ENCODE measurements around the gene TSPAN4.

The TSPAN4 gene

DNA sequence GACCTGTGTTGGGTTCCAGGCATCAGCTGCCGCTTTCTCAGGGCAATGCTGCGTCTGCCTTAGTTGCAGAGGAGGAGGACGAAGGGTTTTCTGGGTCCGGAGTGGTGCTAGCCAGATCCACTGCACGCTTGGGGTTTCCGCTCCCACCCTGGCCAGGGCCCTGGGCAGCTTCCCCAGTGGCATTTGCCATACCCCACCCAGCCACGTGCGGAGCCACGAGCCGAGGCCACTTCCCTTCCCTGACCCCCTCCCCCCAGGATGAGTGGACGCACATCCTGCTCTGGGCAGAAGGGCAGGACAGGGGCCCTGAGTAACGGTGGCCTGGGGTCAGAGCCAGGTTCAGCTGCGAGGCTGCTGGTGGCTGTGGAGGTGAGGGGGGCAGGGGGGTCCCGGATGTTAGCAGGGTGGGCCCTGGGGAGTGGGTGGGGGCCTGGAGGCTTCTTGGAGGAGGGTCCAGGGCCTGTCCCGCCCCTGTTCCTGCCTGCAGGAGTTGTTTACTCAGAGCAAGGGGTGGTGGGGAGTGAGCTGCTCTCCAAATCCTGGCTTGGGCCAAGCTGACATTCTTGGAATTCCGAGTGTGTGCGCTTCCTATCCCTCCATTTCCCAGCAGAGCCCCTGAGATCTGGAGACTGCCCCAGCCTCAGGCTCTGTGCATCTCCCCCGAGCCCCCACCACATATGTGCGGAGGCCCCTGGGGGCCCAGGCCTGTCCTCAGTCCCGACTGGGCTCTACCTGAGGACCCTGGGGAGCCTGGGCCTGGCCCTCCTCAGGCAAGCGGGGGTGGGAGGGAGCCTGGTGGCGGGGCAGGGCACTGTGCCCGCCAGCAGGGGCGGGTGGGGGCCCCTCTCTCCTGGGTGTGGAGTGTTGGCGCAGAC lies 1.4 kb downstream of the TSPAN4 start:
- H3K9me3 Mint-ChIP-seq = no peaks in the 10 kb centered on the region
- H3K4me1 Mint-ChIP-seq (ENCODE audit: low read depth) = peaks cover 21% of the 10 kb centered on the region
- peaks cover 5% of the 10 kb centered on the region for H3K27me3 Mint-ChIP-seq (ENCODE audit: low read depth)
- H3K4me3 Mint-ChIP-seq = peak overlapping the region; percentile 71
- H3K27ac Mint-ChIP-seq = no peak overlapping the region
- H3K36me3 Mint-ChIP-seq (ENCODE audit: low read depth) = peaks cover 2% of the 10 kb centered on the region

GRCh38 chr11:844693-845644 lies 2.3 kb downstream of the TSPAN4 start:
- H3K4me1 Mint-ChIP-seq (ENCODE audit: low read depth) = peaks cover 21% of the 10 kb centered on the region
- peaks cover 5% of the 10 kb centered on the region for H3K27me3 Mint-ChIP-seq (ENCODE audit: low read depth)
- H3K27ac Mint-ChIP-seq = no peak overlapping the region
- no peaks in the 10 kb centered on the region for H3K9me3 Mint-ChIP-seq
- no peak overlapping the region for H3K4me3 Mint-ChIP-seq
- H3K36me3 Mint-ChIP-seq (ENCODE audit: low read depth) = no peaks in the 10 kb centered on the region

DNA sequence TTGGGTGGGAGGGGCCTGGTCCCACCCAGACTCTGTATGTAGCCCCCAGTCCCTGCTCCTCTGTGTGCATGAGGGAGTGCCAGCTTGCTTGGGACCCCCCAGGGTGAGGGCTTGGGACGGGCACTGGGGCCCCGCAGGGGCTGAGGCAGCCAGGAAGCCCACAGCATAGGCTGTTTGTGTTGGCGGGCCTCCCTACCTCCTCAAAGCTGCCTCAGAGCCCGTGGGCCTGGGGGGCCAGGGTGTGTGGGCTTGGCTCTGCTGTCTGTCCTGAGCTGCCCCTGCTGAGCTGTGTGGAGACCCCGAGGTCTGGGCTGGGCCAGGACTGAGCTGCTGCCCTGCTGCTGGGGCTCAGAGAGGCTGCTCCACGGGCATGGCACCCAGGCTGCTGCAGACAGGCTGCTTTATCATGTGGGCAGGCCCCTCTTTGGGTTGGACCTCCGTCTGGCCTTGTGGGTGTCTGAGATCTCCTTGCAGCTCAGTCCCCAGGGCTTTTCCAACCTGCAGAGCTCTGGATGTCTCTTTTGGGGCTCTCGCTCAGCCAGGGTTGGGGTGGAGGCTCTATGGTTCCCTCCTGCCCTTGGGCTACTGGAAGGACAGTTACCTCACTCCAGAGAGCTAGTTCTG lies 3.3 kb downstream of the TSPAN4 start:
- H3K4me3 Mint-ChIP-seq = no peak overlapping the region
- peaks cover 13% of the 10 kb centered on the region for H3K4me1 Mint-ChIP-seq (ENCODE audit: low read depth)
- no peaks in the 10 kb centered on the region for H3K36me3 Mint-ChIP-seq (ENCODE audit: low read depth)
- H3K9me3 Mint-ChIP-seq = no peaks in the 10 kb centered on the region
- H3K27ac Mint-ChIP-seq = no peak overlapping the region
- peaks cover 5% of the 10 kb centered on the region for H3K27me3 Mint-ChIP-seq (ENCODE audit: low read depth)

- no peaks in the 10 kb centered on the region for H3K36me3 Mint-ChIP-seq (ENCODE audit: low read depth)
- H3K27me3 Mint-ChIP-seq (ENCODE audit: low read depth) = peaks cover 5% of the 10 kb centered on the region
- H3K4me3 Mint-ChIP-seq = no peak overlapping the region
- H3K9me3 Mint-ChIP-seq = no peaks in the 10 kb centered on the region
- peaks cover 10% of the 10 kb centered on the region for H3K4me1 Mint-ChIP-seq (ENCODE audit: low read depth)
- no peak overlapping the region for H3K27ac Mint-ChIP-seq
These were observed 3.9 kb downstream of the TSPAN4 start for GRCh38 chr11:846496-847098.

DNA sequence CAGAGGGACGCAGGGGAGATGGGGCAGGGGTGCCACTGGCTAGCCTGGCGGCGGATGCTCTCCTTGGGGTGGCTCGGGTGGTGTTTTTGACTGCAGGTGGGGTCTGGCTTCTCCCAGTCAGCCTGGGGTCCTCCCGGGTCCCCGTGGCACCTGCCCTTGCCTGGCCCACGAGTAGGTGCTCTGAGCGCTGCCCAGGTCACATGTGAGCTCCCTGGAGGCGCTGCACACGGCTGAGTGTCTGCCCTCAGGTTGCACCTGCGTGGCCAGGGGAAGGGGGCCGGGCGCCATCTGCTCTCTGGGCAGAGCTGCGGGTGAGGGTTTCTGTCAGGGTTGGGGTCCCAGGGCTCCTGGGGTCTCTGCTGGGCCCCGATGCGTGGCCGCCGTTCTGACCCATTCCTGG lies 5.2 kb downstream of the TSPAN4 start:
- Mint-ChIP-seq H3K27ac (no peak overlapping the region), H3K4me1 (ENCODE audit: low read depth) (peaks cover 10% of the 10 kb centered on the region), H3K9me3 (no peaks in the 10 kb centered on the region), H3K4me3 (no peak overlapping the region), H3K36me3 (ENCODE audit: low read depth) (no peaks in the 10 kb centered on the region), H3K27me3 (ENCODE audit: low read depth) (peaks cover 5% of the 10 kb centered on the region)

- Mint-ChIP-seq H3K36me3 (ENCODE audit: low read depth) (no peaks in the 10 kb centered on the region), H3K9me3 (no peaks in the 10 kb centered on the region), H3K4me1 (ENCODE audit: low read depth) (peaks cover 10% of the 10 kb centered on the region), H3K27ac (no peak overlapping the region), H3K27me3 (ENCODE audit: low read depth) (peaks cover 5% of the 10 kb centered on the region), H3K4me3 (peak overlapping the region; percentile 25)
These were observed 5.8 kb downstream of the TSPAN4 start for GRCh38 chr11:848380-848931.

DNA sequence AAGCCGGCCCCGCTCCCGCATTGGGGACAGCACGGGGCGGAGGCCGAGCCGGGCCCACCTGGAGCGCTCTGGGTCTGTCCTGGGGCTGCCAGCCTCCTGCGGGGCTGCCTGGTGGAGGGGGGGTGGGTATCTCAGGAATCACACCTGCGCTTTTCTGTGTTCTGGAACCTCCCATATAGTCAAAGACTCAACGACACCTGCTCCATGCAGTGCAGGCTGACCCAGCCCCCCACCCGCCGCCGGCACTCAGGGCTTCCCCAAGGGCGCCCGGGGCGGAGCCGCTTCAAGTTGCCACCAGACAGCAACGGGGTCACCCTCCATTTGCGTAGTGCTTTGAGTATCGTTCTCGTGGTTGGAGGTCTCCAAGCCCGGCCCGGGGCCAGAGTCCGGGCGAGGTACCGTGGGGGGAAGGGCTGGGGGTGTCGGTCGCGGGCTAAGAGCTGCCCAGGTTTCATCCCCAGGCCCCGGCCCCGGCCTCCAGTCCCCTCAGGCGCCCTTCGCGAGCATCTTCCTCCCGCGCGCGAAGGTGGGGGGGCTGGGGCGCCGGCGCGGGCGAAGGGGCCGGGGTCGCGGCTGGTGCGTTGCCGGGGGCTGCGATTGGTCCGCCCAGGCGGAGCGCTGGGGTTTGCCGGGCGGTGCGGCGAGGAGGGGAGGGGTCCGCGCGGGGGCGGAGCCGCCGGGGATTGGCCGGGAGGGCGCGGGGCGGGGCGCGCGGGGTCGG lies 6.6 kb downstream of the TSPAN4 start:
- peaks cover 5% of the 10 kb centered on the region for H3K27me3 Mint-ChIP-seq (ENCODE audit: low read depth)
- H3K9me3 Mint-ChIP-seq = no peaks in the 10 kb centered on the region
- no peaks in the 10 kb centered on the region for H3K36me3 Mint-ChIP-seq (ENCODE audit: low read depth)
- peak overlapping the region; percentile 69 for H3K4me3 Mint-ChIP-seq
- no peak overlapping the region for H3K27ac Mint-ChIP-seq
- H3K4me1 Mint-ChIP-seq (ENCODE audit: low read depth) = peaks cover 6% of the 10 kb centered on the region

DNA sequence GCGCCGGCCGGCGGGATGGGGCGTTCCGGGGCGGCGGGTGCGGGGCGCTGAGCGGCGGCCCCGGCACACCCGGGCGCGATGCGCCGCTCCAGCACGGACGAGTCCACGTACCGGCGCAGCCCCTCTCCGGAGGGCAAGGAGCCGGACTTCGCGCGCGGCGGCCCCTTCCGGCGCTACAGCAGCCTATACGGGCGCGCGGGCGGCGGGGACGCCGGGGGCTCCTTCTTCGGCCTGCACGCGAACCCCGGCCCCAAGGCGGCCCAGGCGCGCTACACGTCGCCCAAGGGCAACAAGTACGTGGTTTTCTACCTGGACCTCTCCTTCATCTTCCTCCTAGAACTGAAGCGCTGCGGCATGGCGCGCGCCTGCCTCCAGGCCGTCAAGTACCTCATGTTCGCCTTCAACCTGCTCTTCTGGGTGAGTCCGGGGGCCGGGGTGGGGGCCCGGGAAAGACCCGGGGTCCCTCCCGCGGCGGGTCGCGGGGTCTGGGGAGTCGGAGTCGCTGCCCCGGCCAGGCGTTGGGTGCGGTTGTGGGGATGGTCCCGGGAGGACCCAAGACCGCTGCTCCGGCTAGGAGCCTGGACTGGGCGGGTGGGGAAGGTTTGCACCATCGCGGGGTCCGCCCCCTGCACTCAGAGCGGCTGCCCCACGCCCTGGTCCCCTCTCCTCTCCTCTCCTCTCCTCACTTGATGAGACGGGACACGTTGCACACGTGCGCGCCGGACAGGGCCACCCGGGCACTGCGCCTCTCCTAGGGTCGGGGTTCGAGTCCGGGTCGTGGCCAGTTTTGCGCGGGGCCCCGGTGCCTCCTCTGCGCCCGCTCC lies 7.5 kb downstream of the TSPAN4 start:
- Mint-ChIP-seq H3K4me3 (peak overlapping the region; percentile 28), H3K27ac (no peak overlapping the region), H3K36me3 (ENCODE audit: low read depth) (no peaks in the 10 kb centered on the region), H3K27me3 (ENCODE audit: low read depth) (peaks cover 5% of the 10 kb centered on the region), H3K9me3 (no peaks in the 10 kb centered on the region), H3K4me1 (ENCODE audit: low read depth) (peaks cover 3% of the 10 kb centered on the region)

- Mint-ChIP-seq H3K27me3 (ENCODE audit: low read depth) (peaks cover 5% of the 10 kb centered on the region), H3K27ac (no peak overlapping the region), H3K4me3 (no peak overlapping the region), H3K4me1 (ENCODE audit: low read depth) (peaks cover 3% of the 10 kb centered on the region), H3K36me3 (ENCODE audit: low read depth) (no peaks in the 10 kb centered on the region), H3K9me3 (no peaks in the 10 kb centered on the region)
These were observed 8.4 kb downstream of the TSPAN4 start for GRCh38 chr11:850775-851763.

DNA sequence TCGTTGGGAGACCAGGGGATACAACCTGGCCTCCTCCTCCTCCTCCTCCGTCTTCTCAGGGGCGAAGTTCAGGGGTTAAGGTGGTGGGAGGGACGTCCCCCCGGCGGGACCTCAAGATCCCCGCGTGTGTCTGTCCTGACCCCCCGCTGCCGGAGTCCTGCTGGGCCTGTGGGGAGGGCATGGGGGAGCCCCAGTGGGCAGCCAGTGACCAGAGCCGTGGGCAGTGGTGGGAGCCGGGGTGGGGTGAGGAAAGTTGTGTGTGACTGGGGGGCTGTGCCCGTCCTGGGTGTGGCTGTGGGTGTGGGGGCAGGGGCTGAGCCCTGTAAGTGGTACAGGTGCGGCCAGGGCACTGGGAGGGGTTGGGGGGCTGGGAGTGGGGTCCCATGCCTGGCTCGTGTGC lies 10.1 kb downstream of the TSPAN4 start:
- peaks cover 3% of the 10 kb centered on the region for H3K4me1 Mint-ChIP-seq (ENCODE audit: low read depth)
- H3K27me3 Mint-ChIP-seq (ENCODE audit: low read depth) = peaks cover 5% of the 10 kb centered on the region
- no peaks in the 10 kb centered on the region for H3K36me3 Mint-ChIP-seq (ENCODE audit: low read depth)
- H3K9me3 Mint-ChIP-seq = no peaks in the 10 kb centered on the region
- no peak overlapping the region for H3K27ac Mint-ChIP-seq
- no peak overlapping the region for H3K4me3 Mint-ChIP-seq

GRCh38 chr11:853682-854448 lies 11.2 kb downstream of the TSPAN4 start:
- no peak overlapping the region for H3K27ac Mint-ChIP-seq
- H3K9me3 Mint-ChIP-seq = no peaks in the 10 kb centered on the region
- H3K27me3 Mint-ChIP-seq (ENCODE audit: low read depth) = peaks cover under 1% of the 10 kb centered on the region
- H3K4me1 Mint-ChIP-seq (ENCODE audit: low read depth) = no peaks in the 10 kb centered on the region
- H3K4me3 Mint-ChIP-seq = no peak overlapping the region
- no peaks in the 10 kb centered on the region for H3K36me3 Mint-ChIP-seq (ENCODE audit: low read depth)
